K562 (cell line): ENCODE measurements around the gene TNNT1. TPM values are rescaled to one million over a fixed set of nuclear protein-coding genes. Genes with fewer than 3 reads are reported as not detected.
A peak's percentile ranks its signal among the peaks of the same experiment; 100 is the strongest.

ENCODE experiments used
- ATAC-seq: fragments of 200-7000 bp; cut with Tn5 transposase; 3 replicates; pipeline ENCODE4 v1.9.1; 2020; ENCODE audit warnings: moderate library complexity
- BruUV-seq: library from RNA; stranded (reverse); fragments of 400-500 nt; replicated peaks from 2 replicates; lab custom pipeline; 2021; lab: Mats Ljungman, UMichigan
- CTCF ChIA-PET: fragments of 300-600 bp; formaldehyde crosslinking; extraction: SDS; loops from one replicate; lab custom pipeline; 2021; ENCODE audit warnings: low intra/inter-chr PET ratio; lab: Yijun Ruan, JAX
- POLR2A ChIA-PET: fragments of 300-600, 350-650 bp; sonication (Branson Sonifier 250); formaldehyde crosslinking; extraction: SDS; loops from one replicate; lab custom pipeline; 2021; ENCODE audit warnings: antibody characterized with exemption, inconsistent platforms; lab: Yijun Ruan, JAX
- DNase-seq, 4 experiments: peaks; one replicate each; pipeline versions ENCODE4 v3.0.0 to v3.0.0-alpha.2; 2011 to 2018; ENCODE audit warnings: low spot score in 3 of 4, mixed read lengths in 3 of 4; ENCODE audit errors: extremely low read depth in 1 of 4
- FAIRE-seq: peaks from 2 replicates; lab custom pipeline; 2011; peaks lifted over from hg19 to GRCh38; lab: Jason Lieb, UNC
- H2AFZ ChIP-seq: 2 replicates; pipeline ENCODE4 v1.6.0; 2011; ENCODE audit warnings: low read depth, low read length, control low read depth, inconsistent platforms
- H3K27ac ChIP-seq: fragments of 200-600 bp; 3 replicates; pipeline ENCODE4 v1.8.0; 2011; ENCODE audit warnings: low read depth, mild to moderate bottlenecking, control low read depth, inconsistent platforms, low read length, moderate library complexity, mixed read lengths; ENCODE audit errors: extremely low read depth
- H3K27me3 ChIP-seq, 2 experiments: fragments of 300-600 bp in 1 of 2; 2 replicates in 1 of 2; 3 replicates in 1 of 2; pipeline versions ENCODE4 v1.6.0 to v1.8.0; 2011; ENCODE audit warnings: inconsistent platforms in 2 of 2, low read length in 2 of 2, mild to moderate bottlenecking in 1 of 2, mixed read lengths in 1 of 2, moderate library complexity in 1 of 2; ENCODE audit not compliant: control insufficient read depth in 2 of 2, insufficient read depth in 2 of 2
- H3K36me3 ChIP-seq: fragments of 300-600 bp; 3 replicates; pipeline ENCODE4 v1.8.0; 2011; ENCODE audit warnings: mild to moderate bottlenecking, low read length, inconsistent platforms; ENCODE audit not compliant: control insufficient read depth, insufficient read depth
- H3K4me1 ChIP-seq, 2 experiments: fragments of 200-600 bp in 1 of 2; replicated peaks in 1 of 2; 2 replicates in 1 of 2; 3 replicates in 1 of 2; pipeline versions ENCODE4 v1.5.1 to v1.8.0; 2011; ENCODE audit warnings: inconsistent platforms in 2 of 2, low read length in 2 of 2, mild to moderate bottlenecking in 1 of 2, mixed read lengths in 1 of 2, moderate library complexity in 1 of 2; ENCODE audit not compliant: control insufficient read depth in 2 of 2, insufficient read depth in 2 of 2
- H3K4me2 ChIP-seq: 2 replicates; pipeline ENCODE4 v1.6.1; 2011; ENCODE audit warnings: low read length, control low read depth, inconsistent platforms, mixed read lengths; ENCODE audit not compliant: insufficient read depth
- H3K4me3 ChIP-seq: fragments of 200-600 bp; sonication (generic), shearing (Covaris generic); 2 replicates; pipeline ENCODE4 v1.5.1; 2016; ENCODE audit warnings: control low read depth, inconsistent platforms
- H3K79me2 ChIP-seq: fragments of 200-600 bp; 3 replicates; pipeline ENCODE4 v1.8.0; 2011; ENCODE audit warnings: low read length, inconsistent platforms; ENCODE audit not compliant: control insufficient read depth, insufficient read depth
- H3K9ac ChIP-seq, 2 experiments: 2 replicates each; pipeline versions ENCODE4 v1.6.0 to v1.6.1; 2011; ENCODE audit warnings: low read depth in 2 of 2, low read length in 2 of 2, control low read depth in 1 of 2, inconsistent platforms in 1 of 2, mild to moderate bottlenecking in 1 of 2, mixed read lengths in 1 of 2; ENCODE audit not compliant: insufficient read depth in 1 of 2
- H3K9me1 ChIP-seq: one replicate; pipeline ENCODE4 v1.6.0; 2011; ENCODE audit warnings: inconsistent platforms, mild to moderate bottlenecking, low read length, moderate library complexity; ENCODE audit not compliant: control insufficient read depth, insufficient read depth
- H3K9me3 ChIP-seq: replicated peaks from 2 replicates; pipeline ENCODE4 v1.5.1; 2011; ENCODE audit warnings: low read depth, low read length, inconsistent platforms; ENCODE audit not compliant: control insufficient read depth, insufficient read depth
- H4K20me1 ChIP-seq: replicated peaks from 2 replicates; pipeline ENCODE4 v1.6.1; 2011; ENCODE audit warnings: low read length, inconsistent platforms, mixed read lengths; ENCODE audit not compliant: control insufficient read depth, insufficient read depth
- CBX8 ChIP-seq: fragments of 200-600 bp; sonication (generic); IDR thresholded peaks from 2 replicates; pipeline ENCODE4 v1.6.1; 2012; ENCODE audit warnings: borderline replicate concordance, mixed run types, low read depth, mild to moderate bottlenecking, moderate library complexity, mixed read lengths, low read length, control low read depth, inconsistent platforms; ENCODE audit not compliant: poor library complexity, severe bottlenecking; ENCODE audit errors: extremely low read depth
- CTCFL ChIP-seq: IDR thresholded peaks from 2 replicates; pipeline ENCODE4 v1.6.1; 2011; ENCODE audit warnings: borderline replicate concordance, low read depth, mild to moderate bottlenecking, moderate library complexity, low read length; ENCODE audit not compliant: insufficient read depth, poor library complexity, severe bottlenecking
- MAZ ChIP-seq, 2 experiments: fragments of 450-650 bp in 1 of 2; sonication (generic) in 1 of 2; formaldehyde crosslinking; IDR thresholded peaks in 1 of 2; conservative IDR thresholded peaks in 1 of 2; 2 replicates each; pipeline versions ENCODE4 v1.4.0 to v1.5.0; 2020; ENCODE audit warnings: mild to moderate bottlenecking in 1 of 2, missing genetic modification reagents in 1 of 2
- POLR2A ChIP-seq: fragments of 450-650 bp; conservative IDR thresholded peaks from 2 replicates; pipeline ENCODE4 v1.6.1; 2016
- RAD21 ChIP-seq, 2 experiments: fragments of 250-450 bp in 1 of 2; fragments of 450-650 bp in 1 of 2; sonication (Bioruptor Pico) in 1 of 2; formaldehyde crosslinking in 1 of 2; IDR thresholded peaks in 1 of 2; conservative IDR thresholded peaks in 1 of 2; 2 replicates each; pipeline versions ENCODE4 v1.4.0 to v1.8.0; 2020 to 2022; ENCODE audit warnings: mild to moderate bottlenecking in 2 of 2, moderate library complexity in 1 of 2
- SMC3 ChIP-seq: conservative IDR thresholded peaks from 2 replicates; pipeline ENCODE4 v1.6.1; 2011; ENCODE audit warnings: low read depth, low read length, improper control_type of control experiment; ENCODE audit not compliant: insufficient read depth
- VEZF1 ChIP-seq: fragments of 200-800 bp; sonication (Bioruptor generic); IDR thresholded peaks from 2 replicates; pipeline ENCODE4 v1.6.1; 2017; ENCODE audit warnings: missing genetic modification characterization, missing compliant biosample characterization
- XRCC5 ChIP-seq: fragments of 200-400 bp; formaldehyde crosslinking; IDR thresholded peaks from 2 replicates; pipeline ENCODE4 v1.6.1; 2017; ENCODE audit warnings: low read depth, mild to moderate bottlenecking, low read length
- ZBTB7A ChIP-seq: IDR thresholded peaks from 2 replicates; pipeline ENCODE4 v1.6.1; 2011; ENCODE audit warnings: low read depth, mild to moderate bottlenecking, low read length, moderate library complexity, borderline replicate concordance; ENCODE audit not compliant: control insufficient read depth
- ZNF57 ChIP-seq: fragments of 450-650 bp; formaldehyde crosslinking; IDR thresholded peaks from 2 replicates; pipeline ENCODE4 v1.4.0; 2020; ENCODE audit warnings: mild to moderate bottlenecking, moderate library complexity
- ZNF740 ChIP-seq, 3 experiments: fragments of 200-800 bp in 1 of 3; sonication (Bioruptor generic) in 1 of 3; sonication (generic) in 1 of 3; formaldehyde crosslinking in 1 of 3; IDR thresholded peaks; 2 replicates each; pipeline versions ENCODE4 v1.6.1 to v1.8.0; 2016 to 2022; ENCODE audit warnings: mild to moderate bottlenecking in 2 of 3, missing compliant biosample characterization in 2 of 3, missing genetic modification characterization in 2 of 3, missing genetic modification reagents in 1 of 3
- WGBS: fragments of 100-300 bp; shearing (Covaris generic); methylation state at CpG from one replicate; pipeline ENCODE4 v1.1.6; 2016; ENCODE audit warnings: low coverage, mixed read lengths; ENCODE audit not compliant: insufficient coverage; ENCODE audit errors: missing lambda C conversion rate; 5-methylcytosine and 5-hydroxymethylcytosine counted together
- in situ Hi-C: fragments of 300-500 bp; cut with MboI; formaldehyde crosslinking; loops from 4 replicates; pipeline ENCODE4 v1.15.0; 2018; ENCODE audit warnings: inconsistent platforms, mixed read lengths
- intact Hi-C: fragments of 100-400 bp; cut with micrococcal nuclease; formaldehyde crosslinking; loops from 2 replicates; pipeline ENCODE4 v1.14.2; 2022
- polyA plus RNA-seq, 8 experiments: library from polyadenylated mRNA; depleted of rRNA in 4 of 8; stranded (reverse) in 5 of 8; unstranded in 3 of 8; fragments of >200 nt; fragmentation: Nextera tagmentation in 2 of 8; fragmentation: Illumina TruSeq in 1 of 8; extraction: Ambion mirVana in 2 of 8; extraction: Trizol in 1 of 8; gene quantifications; 2 replicates each; pipeline versions ENCODE4 v1.2.1 to v1.2.3, GENCODE V29; 2011 to 2014; ENCODE audit warnings: inconsistent platforms in 1 of 8, missing spikeins in 1 of 8
- total RNA-seq, 7 experiments: library from RNA; depleted of rRNA in 6 of 7; stranded (reverse); fragments of >200 nt in 6 of 7; fragmentation: Illumina TruSeq in 2 of 7; extraction: Trizol in 2 of 7; gene quantifications; 2 replicates each; pipeline versions ENCODE4 v1.2.1 to v1.2.3, GENCODE V29; 2011 to 2021; ENCODE audit warnings: low replicate concordance in 1 of 7

The TNNT1 gene
- total and polyA plus RNA-seq, 9 of the 15 experiments (the other 6 are each of a cell fraction or from before 2014, with no cell fraction given) = 31.8 to 390 (median 227) TPM

GRCh38 chr19:55088543-55089341, 60.3 kb downstream of the TNNT1 start:
- WGBS = 42% methylated on average over 12 of the region's 18 CpGs
- ATAC-seq (peak; percentile 88), DNase-seq (peak; percentile 85 to 88 (median 86)), FAIRE-seq (peak; percentile 71)
- Histone ChIP-seq H3K9ac (peak overlapping the region in 1 of 2 experiments; percentile 68; a peak in 1 of 4 replicates), H2AFZ (no peak overlapping the region), H3K36me3 (peaks cover 50% of the 10 kb centered on the region; the same call in 2 of the 3 replicates), H3K4me2 (no peak overlapping the region), H3K4me3 (no peak overlapping the region), H3K27ac (no peak overlapping the region; the same call in 2 of the 3 replicates), H3K4me1 (peaks cover 0 to 54% of the 10 kb centered on the region in 2 experiments; a peak in 3 of 5 replicates), H3K79me2 (no peaks in the 10 kb centered on the region), H4K20me1 (peaks cover 4% of the 10 kb centered on the region; the same call in 1 of the 2 replicates), H3K9me3 (no peaks in the 10 kb centered on the region), H3K9me1 (no peaks in the 10 kb centered on the region), H3K27me3 (no peaks in the 10 kb centered on the region)
- BruUV-seq = no TSS peak
- POLR2A ChIA-PET = interaction anchor here (0.6 to 2.0 kb wide), 5 partner anchors 8 to 329 kb away, joined by 3 to 5 read pairs (median 3); partner anchors contain the start of gene UBE2S
- CTCF ChIA-PET = no interaction called here
- in situ Hi-C loops = no loop called here
- intact Hi-C loops = loop anchor here (10.0 kb wide), 1 partner anchor 326 kb away; no protein-coding TSS in a partner anchor
- TF ChIP-seq CTCFL (peak; percentile 90), POLR2A (peak; percentile 33; the same call in 1 of the 2 replicates), ZBTB7A (peak; percentile 33; the same call in 1 of the 2 replicates), RAD21 (CRISPR knock-in tag; conservative IDR thresholded peaks at IDR 0.05 in 1 of 2, IDR thresholded peaks at IDR 0.05 in 1 of 2) (peak in 1 of 2 experiments; percentile 27; a peak in 1 of 4 replicates), ZNF740 (CRISPR knock-in tag; IDR thresholded peaks at IDR 0.05) (peak; percentile 88), ZNF740 (tag; IDR thresholded peaks at IDR 0.05) (peak in 1 of 2 experiments; percentile 92; a peak in 2 of 4 replicates), ZNF57 (CRISPR knock-in tag) (no peak), XRCC5 (peak; percentile 46; the same call in 1 of the 2 replicates), CBX8 (no peak), SMC3 (peak; percentile 44; the same call in 1 of the 2 replicates), MAZ (CRISPR knock-in tag; conservative IDR thresholded peaks at IDR 0.05 in 1 of 2, IDR thresholded peaks at IDR 0.05 in 1 of 2) (0 out of 4 replicates have a peak, but pooled peaks of 1 of the 2 experiments have one; percentile 31), VEZF1 (CRISPR knock-in tag) (peak; percentile 93)
